Measurements from ENCODE around the gene RUNX1.

DNA sequence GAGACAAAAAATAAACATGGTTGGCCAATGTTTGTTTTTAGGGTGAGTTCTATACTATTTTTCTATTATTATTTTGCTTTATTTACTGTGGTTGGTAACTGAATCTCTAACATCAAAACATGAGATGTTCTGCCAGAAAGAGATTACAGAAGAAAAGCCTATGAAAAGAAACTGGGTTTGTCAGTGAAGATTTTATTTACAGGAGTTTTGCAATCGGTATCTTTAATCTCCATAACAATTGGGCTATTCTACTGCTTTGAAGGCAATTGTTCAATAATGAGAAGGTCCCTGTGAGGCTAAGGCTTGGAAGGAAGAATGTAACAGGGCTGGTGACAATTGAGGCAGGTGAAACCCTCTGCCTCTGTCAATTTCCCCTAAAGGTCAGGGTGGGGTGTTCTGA, 224.8 kb downstream of the RUNX1 start:
- TF ChIP-seq POLR2AphosphoS5 (IDR thresholded peaks at IDR 0.05; ENCODE audit: insufficient read depth, low read depth, low read length) (no peak), POLR2A (IDR thresholded peaks at IDR 0.05; ENCODE audit: low read depth, low read length) (no peak), MAX (IDR thresholded peaks at IDR 0.05; ENCODE audit: insufficient read depth, insufficient read length) (no peak), EZH2 (IDR thresholded peaks at IDR 0.05; ENCODE audit: borderline replicate concordance, low read depth, low read length, severe bottlenecking) (no peak), FOS (IDR thresholded peaks at IDR 0.05; ENCODE audit: borderline replicate concordance, insufficient read depth, low read length) (no peak), JUN (IDR thresholded peaks at IDR 0.05; ENCODE audit: borderline replicate concordance, insufficient read depth, insufficient read length, low read depth) (no peak), MYC (IDR thresholded peaks at IDR 0.05; ENCODE audit: low read depth, low read length) (no peak)
- TF ChIP-seq, protein P1, sequence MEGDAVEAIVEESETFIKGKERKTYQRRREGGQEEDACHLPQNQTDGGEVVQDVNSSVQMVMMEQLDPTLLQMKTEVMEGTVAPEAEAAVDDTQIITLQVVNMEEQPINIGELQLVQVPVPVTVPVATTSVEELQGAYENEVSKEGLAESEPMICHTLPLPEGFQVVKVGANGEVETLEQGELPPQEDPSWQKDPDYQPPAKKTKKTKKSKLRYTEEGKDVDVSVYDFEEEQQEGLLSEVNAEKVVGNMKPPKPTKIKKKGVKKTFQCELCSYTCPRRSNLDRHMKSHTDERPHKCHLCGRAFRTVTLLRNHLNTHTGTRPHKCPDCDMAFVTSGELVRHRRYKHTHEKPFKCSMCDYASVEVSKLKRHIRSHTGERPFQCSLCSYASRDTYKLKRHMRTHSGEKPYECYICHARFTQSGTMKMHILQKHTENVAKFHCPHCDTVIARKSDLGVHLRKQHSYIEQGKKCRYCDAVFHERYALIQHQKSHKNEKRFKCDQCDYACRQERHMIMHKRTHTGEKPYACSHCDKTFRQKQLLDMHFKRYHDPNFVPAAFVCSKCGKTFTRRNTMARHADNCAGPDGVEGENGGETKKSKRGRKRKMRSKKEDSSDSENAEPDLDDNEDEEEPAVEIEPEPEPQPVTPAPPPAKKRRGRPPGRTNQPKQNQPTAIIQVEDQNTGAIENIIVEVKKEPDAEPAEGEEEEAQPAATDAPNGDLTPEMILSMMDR (IDR thresholded peaks at IDR 0.05; ENCODE audit: extremely low read depth in 1 of 2, insufficient read depth in 1 of 2, low read depth in 1 of 2, low read length in 2 of 2) = no peak

Measured in endothelial cell of umbilical vein (primary cell).